Measurements from ENCODE around the gene APOBEC3B. TPM values are rescaled to one million over a fixed set of nuclear protein-coding genes. Genes with fewer than 3 reads are reported as not detected.
A peak's percentile ranks its signal among the peaks of the same experiment; 100 is the strongest.

The APOBEC3B gene
- total RNA-seq, result 10.3 and 13.6 TPM in 2 replicates
- 16.5 and 19.9 TPM in 2 replicates for polyA plus RNA-seq
- polyA plus RNA-seq (2011; cell fraction: cytosol; rRNA removed), result 19.6 and 23.6 TPM in 2 replicates
- 10.5 and 13.5 TPM in 2 replicates for polyA plus RNA-seq (2011; cell fraction: nucleus; rRNA removed)
- 5.6 and 15.0 TPM in 2 replicates for polyA plus RNA-seq (2012)
- 12.8 and 13.5 TPM in 2 replicates for polyA minus RNA-seq
- 11.3 TPM for polyA minus RNA-seq (2011; cell fraction: cytosol; rRNA and poly(A)+ RNA removed)
- 2.2 and 4.3 TPM in 2 replicates for polyA minus RNA-seq (2011; cell fraction: nucleus; rRNA and poly(A)+ RNA removed)
- percentile 47 among the genes with signal in this experiment for Bru-seq, nascent RNA
- percentile 80 among the genes with signal in this experiment for BruChase-seq, experiment 1, labeled RNA remaining after a 6-hour chase
- BruChase-seq, experiment 2, labeled RNA remaining after a 2-hour chase, result percentile 59 among the genes with signal in this experiment
- long read RNA-seq, transcript APOBEC3B-201 (8 exons, 1,533 nt), result major isoform, 71 of 164 reads
- long read RNA-seq, partial matches to known transcripts, result 85 of 164 reads
- long read RNA-seq, other reads (novel, unspliced or antisense), result 4 of 164 reads

- dilution Hi-C loops (cut with MboI; ENCODE audit: extremely low pct_ligation_motif_present, low sequenced_read_pairs) (no loop called here), intact Hi-C loops (cut with micrococcal nuclease) (loop anchor here (1.0 to 10.0 kb wide), 2 partner anchors 57 to 110 kb away; partner anchors contain the start of gene CBX6)
- BruUV-seq (replicated peaks), result TSS peak; percentile 73
- CTCF ChIA-PET, result interaction anchor here (1.0 to 2.7 kb wide), 7 partner anchors 8 to 213 kb away, joined by 3 to 9 read pairs (median 5); no protein-coding TSS in a partner anchor
- no peaks in the 10 kb centered on the region for H3K9me3 ChIP-seq (replicated peaks; ENCODE audit: control insufficient read depth, insufficient read depth, low read length)
- peak within 1 kb of the TSS; percentile 27 for H3K9ac ChIP-seq (replicated peaks; ENCODE audit: extremely low read depth, insufficient read depth, low read length)
- H3K4me2 ChIP-seq (ENCODE audit: insufficient read depth, low read length), result peak within 1 kb of the TSS; percentile 18
- peak; percentile 98 for FAIRE-seq
- H3K27ac ChIP-seq (ENCODE audit: insufficient read depth, low read depth, low read length), result no peak within 1 kb of the TSS
- peak within 1 kb of the TSS; percentile 73 for H2AFZ ChIP-seq (ENCODE audit: low read depth, low read length)
- peak within 1 kb of the TSS; percentile 3 to 40 (median 28) for H3K4me3 ChIP-seq (replicated peaks in 1 of 3; ENCODE audit: insufficient read depth in 1 of 3, low read depth in 1 of 3, low read length in 3 of 3)
- no peak for TF ChIP-seq EZH2 (IDR thresholded peaks at IDR 0.05; ENCODE audit: borderline replicate concordance, low read depth, low read length, severe bottlenecking)
- TF ChIP-seq CTCF (IDR thresholded peaks at IDR 0.05; ENCODE audit: extremely low read depth in 1 of 2, insufficient read depth in 1 of 2, low read depth in 1 of 2, low read length in 2 of 2), result no peak
- TF ChIP-seq JUN (IDR thresholded peaks at IDR 0.05; ENCODE audit: borderline replicate concordance, insufficient read depth, insufficient read length, low read depth), result peak; percentile 51
- no peak for TF ChIP-seq MYC (IDR thresholded peaks at IDR 0.05; ENCODE audit: low read depth, low read length)
- peak; percentile 75 for TF ChIP-seq FOS (IDR thresholded peaks at IDR 0.05; ENCODE audit: borderline replicate concordance, insufficient read depth, low read length)
- TF ChIP-seq MAX (IDR thresholded peaks at IDR 0.05; ENCODE audit: insufficient read depth, insufficient read length), result no peak
- TF ChIP-seq POLR2AphosphoS5 (IDR thresholded peaks at IDR 0.05; ENCODE audit: insufficient read depth, low read depth, low read length), result no peak
- TF ChIP-seq POLR2A (IDR thresholded peaks at IDR 0.05; ENCODE audit: low read depth, low read length), result no peak
- no peak for TF ChIP-seq GATA2 (IDR thresholded peaks at IDR 0.05; ENCODE audit: insufficient read depth, insufficient read length, low read depth, low read length)
- no peaks in the 10 kb centered on the region for H3K9me1 ChIP-seq (replicated peaks; ENCODE audit: control insufficient read depth, extremely low read depth, insufficient read depth, low read length)
- H4K20me1 ChIP-seq (replicated peaks; ENCODE audit: control insufficient read depth, extremely low read depth, insufficient read depth, low read length), result no peaks in the 10 kb centered on the region
- POLR2A ChIA-PET, result interaction anchor here (0.7 kb wide), 1 partner anchor 333 kb away, joined by 3 read pairs; no protein-coding TSS in a partner anchor
- no peaks in the 10 kb centered on the region for H3K27me3 ChIP-seq (ENCODE audit: control insufficient read depth in 2 of 2, insufficient read depth in 2 of 2, low read length in 2 of 2)
- H3K36me3 ChIP-seq (ENCODE audit: control insufficient read depth in 2 of 2, extremely low read depth in 1 of 2, insufficient read depth in 2 of 2, low read length in 2 of 2), result no peaks in the 10 kb centered on the region
- no peaks in the 10 kb centered on the region for H3K79me2 ChIP-seq (ENCODE audit: control insufficient read depth, insufficient read depth, low read length)
- H3K4me1 ChIP-seq (ENCODE audit: control insufficient read depth, extremely low read depth, insufficient read depth, low read length), result peaks cover 2% of the 10 kb centered on the region
- peak; percentile 79 for DNase-seq (ENCODE audit: low read depth, low spot score)
Measured at GRCh38 chr22:38981992-38982927, at the start of gene APOBEC3B. Gene APOBEC3B (plus strand): TSS chr22:38982347. CDS start chr22:38982454, 107 bp downstream.
